ENCODE measurements around the gene POLR2F.
"Not testable (repeated sequence)": the region's sequence is repeated elsewhere in the genome, so short reads cannot be mapped to it uniquely, and the experiment has no call there.

The POLR2F gene

GRCh38 chr22:37976022-37976421 lies 22.5 kb downstream of the POLR2F start:
- H3K4me1 ChIP-seq (ENCODE audit: control insufficient read depth, insufficient read depth, low read length); H3K36me3 ChIP-seq (ENCODE audit: control insufficient read depth in 2 of 2, insufficient read depth in 1 of 2, low read length in 2 of 2); H3K4me3 ChIP-seq (ENCODE audit: low read depth, low read length); POLR2A ChIA-PET; H3K27ac ChIP-seq (ENCODE audit: extremely low read depth, low read depth, low read length); H3K9me3 ChIP-seq (ENCODE audit: control insufficient read depth, insufficient read depth, low read depth, low read length): not testable (repeated sequence)
- TF ChIP-seq ZNF121 (tag by site-specific recombination; IDR thresholded peaks at IDR 0.05) (peak; percentile 92), OSR2 (tag by site-specific recombination; IDR thresholded peaks at IDR 0.05) (0 out of 2 replicates have a peak, but pooled peaks have one; percentile 8)
- CTCF ChIA-PET, result interaction anchor here (1.1 to 1.9 kb wide), 2 partner anchors 10 to 76 kb away, joined by 3 to 11 read pairs; no protein-coding TSS in a partner anchor

- no peaks in the 10 kb centered on the region for H3K4me1 ChIP-seq (ENCODE audit: control insufficient read depth, insufficient read depth, low read length)
- H3K36me3 ChIP-seq (ENCODE audit: control insufficient read depth in 2 of 2, insufficient read depth in 1 of 2, low read length in 2 of 2), result peaks cover 0 to 6% of the 10 kb centered on the region in 2 experiments; a peak in 1 of 3 replicates
- H3K4me3 ChIP-seq (ENCODE audit: low read depth, low read length), result no peak overlapping the region
- TF ChIP-seq ZNF664 (tag by site-specific recombination; IDR thresholded peaks at IDR 0.05) (peak; percentile 73), TCF7L2 (IDR thresholded peaks at IDR 0.05; ENCODE audit: borderline replicate concordance, low read depth, low read length) (no peak)
- POLR2A ChIA-PET, result interaction anchor here (0.5 kb wide), 1 partner anchor 261 kb away, joined by 3 read pairs; no protein-coding TSS in a partner anchor
- H3K27ac ChIP-seq (ENCODE audit: extremely low read depth, low read depth, low read length), result no peak overlapping the region
- CTCF ChIA-PET, result interaction anchor here (0.7 to 1.9 kb wide), 3 partner anchors 10 to 156 kb away, joined by 3 to 11 read pairs (median 3); no protein-coding TSS in a partner anchor
- H3K9me3 ChIP-seq (ENCODE audit: control insufficient read depth, insufficient read depth, low read depth, low read length), result no peaks in the 10 kb centered on the region
These were observed 23.0 kb downstream of the POLR2F start for GRCh38 chr22:37976547-37976946.

GRCh38 chr22:37979782-37980181 lies 26.3 kb downstream of the POLR2F start:
- H3K9me3 ChIP-seq (ENCODE audit: control insufficient read depth, insufficient read depth, low read depth, low read length), result no peaks in the 10 kb centered on the region
- H3K4me1 ChIP-seq (ENCODE audit: control insufficient read depth, insufficient read depth, low read length), result no peaks in the 10 kb centered on the region
- POLR2A ChIA-PET, result no interaction called here
- H3K27ac ChIP-seq (ENCODE audit: extremely low read depth, low read depth, low read length), result no peak overlapping the region
- CTCF ChIA-PET, result interaction anchor here (1.0 to 4.7 kb wide), 2 partner anchors 14 to 699 kb away, joined by 3 to 22 read pairs; no protein-coding TSS in a partner anchor
- H3K4me3 ChIP-seq (ENCODE audit: low read depth, low read length), result no peak overlapping the region
- H3K36me3 ChIP-seq (ENCODE audit: control insufficient read depth in 2 of 2, insufficient read depth in 1 of 2, low read length in 2 of 2), result no peaks in the 10 kb centered on the region
- TF ChIP-seq PATZ1 (tag by site-specific recombination; IDR thresholded peaks at IDR 0.05) (no peak), ZNF157 (tag by site-specific recombination; IDR thresholded peaks at IDR 0.05) (no peak), ZNF26 (tag by site-specific recombination; IDR thresholded peaks at IDR 0.05) (no peak), ZNF654 (tag by site-specific recombination; IDR thresholded peaks at IDR 0.05; ENCODE audit: low read depth) (no peak), ZNF146 (tag by site-specific recombination; IDR thresholded peaks at IDR 0.05) (no peak), ZFP3 (tag by site-specific recombination; IDR thresholded peaks at IDR 0.05; ENCODE audit: low read depth) (no peak), KLF7 (tag by site-specific recombination; IDR thresholded peaks at IDR 0.05; ENCODE audit: borderline replicate concordance) (no peak), ZSCAN30 (tag by site-specific recombination; IDR thresholded peaks at IDR 0.05) (no peak), PRDM6 (tag by site-specific recombination; IDR thresholded peaks at IDR 0.05) (no peak), ZBTB8A (tag by site-specific recombination; IDR thresholded peaks at IDR 0.05) (no peak), ZBTB44 (tag by site-specific recombination; IDR thresholded peaks at IDR 0.05) (no peak), ZNF701 (tag by site-specific recombination; IDR thresholded peaks at IDR 0.05) (no peak), ZNF280C (tag by site-specific recombination; IDR thresholded peaks at IDR 0.05) (no peak), ZNF423 (tag by site-specific recombination; IDR thresholded peaks at IDR 0.05) (no peak)
